SK-N-SH (cell line): ENCODE data around the gene UFC1. TPM values are rescaled to one million over a fixed set of nuclear protein-coding genes. Genes with fewer than 3 reads are reported as not detected.

Source experiments
- CTCF ChIA-PET: fragments of 300-600, 350-600 bp; formaldehyde crosslinking; extraction: SDS; loops from one replicate; lab custom pipeline; 2021; lab: Yijun Ruan, JAX
- POLR2A ChIA-PET: fragments of 350-600 bp; sonication (Branson Sonifier 250); formaldehyde crosslinking; extraction: SDS; loops from one replicate; lab custom pipeline; 2020; ENCODE audit warnings: antibody characterized with exemption, inconsistent platforms; lab: Yijun Ruan, JAX
- DNase-seq: peaks from one replicate; pipeline ENCODE4 v3.0.0; 2012
- H2AFZ ChIP-seq: fragments of 200-600 bp; sonication (generic); 2 replicates; pipeline ENCODE4 v1.8.1; 2016; ENCODE audit warnings: antibody characterized with exemption, mild to moderate bottlenecking, low read depth
- H3F3A ChIP-seq: fragments of 200-600 bp; sonication (generic); replicated peaks from 2 replicates; pipeline ENCODE3; 2016; ENCODE audit warnings: antibody characterized with exemption, mild to moderate bottlenecking; ENCODE audit not compliant: insufficient read depth
- H3K27ac ChIP-seq, 2 experiments: fragments of 200-500 bp in 1 of 2; fragments of 200-600 bp in 1 of 2; sonication (Bioruptor generic) in 1 of 2; sonication (generic), shearing (Covaris generic) in 1 of 2; 2 replicates each; pipeline versions ENCODE4 v1.5.1 to v1.6.1; 2014 to 2016; ENCODE audit warnings: low read depth in 2 of 2, inconsistent platforms in 1 of 2, low read length in 1 of 2, mild to moderate bottlenecking in 1 of 2, mixed read lengths in 1 of 2
- H3K27me3 ChIP-seq: fragments of 200-600 bp; sonication (generic), shearing (Covaris generic); 2 replicates; pipeline ENCODE4 v1.6.1; 2016; ENCODE audit warnings: mixed run types; ENCODE audit not compliant: insufficient read depth
- H3K36me3 ChIP-seq, 2 experiments: fragments of 200-500 bp in 1 of 2; fragments of 200-600 bp in 1 of 2; sonication (Bioruptor generic) in 1 of 2; sonication (generic) in 1 of 2; replicated peaks in 1 of 2; 2 replicates each; pipeline versions ENCODE3 to v1.5.1; 2014 to 2016; ENCODE audit warnings: low read length in 1 of 2, mild to moderate bottlenecking in 1 of 2; ENCODE audit not compliant: insufficient read depth in 2 of 2, control insufficient read depth in 1 of 2
- H3K4me1 ChIP-seq, 2 experiments: fragments of 200-500 bp in 1 of 2; fragments of 200-600 bp in 1 of 2; sonication (Bioruptor generic) in 1 of 2; sonication (generic), shearing (Covaris generic) in 1 of 2; 2 replicates each; pipeline versions ENCODE4 v1.5.1 to v1.6.1; 2014 to 2016; ENCODE audit warnings: low read depth in 1 of 2, low read length in 1 of 2, mixed run types in 1 of 2; ENCODE audit not compliant: insufficient read depth in 2 of 2, control insufficient read depth in 1 of 2
- H3K4me2 ChIP-seq: fragments of 200-600 bp; sonication (generic), shearing (Covaris generic); 2 replicates; pipeline ENCODE4 v1.6.1; 2017; ENCODE audit warnings: mixed run types
- H3K4me3 ChIP-seq, 2 experiments: fragments of 200-500 bp in 1 of 2; fragments of 200-600 bp in 1 of 2; sonication (Bioruptor generic) in 1 of 2; sonication (generic), shearing (Covaris generic) in 1 of 2; 2 replicates each; pipeline versions ENCODE4 v1.5.1 to v1.8.1; 2014 to 2016; ENCODE audit warnings: low read depth in 2 of 2, inconsistent platforms in 1 of 2, low read length in 1 of 2, mild to moderate bottlenecking in 1 of 2, mixed read lengths in 1 of 2, moderate library complexity in 1 of 2
- H3K79me2 ChIP-seq: fragments of 200-600 bp; sonication (generic); 2 replicates; pipeline ENCODE4 v1.8.1; 2017; ENCODE audit warnings: mild to moderate bottlenecking; ENCODE audit not compliant: insufficient read depth
- H3K9ac ChIP-seq: fragments of 200-600 bp; sonication (generic); 2 replicates; pipeline ENCODE4 v1.6.1; 2017; ENCODE audit warnings: mixed run types
- H3K9me2 ChIP-seq: fragments of 200-600 bp; sonication (generic); 2 replicates; pipeline ENCODE4 v1.6.1; 2017; ENCODE audit warnings: mixed run types
- H3K9me3 ChIP-seq: fragments of 200-600 bp; sonication (generic); 2 replicates; pipeline ENCODE4 v1.6.1; 2017; ENCODE audit warnings: mixed run types, mild to moderate bottlenecking, moderate library complexity
- H4K20me1 ChIP-seq: fragments of 200-600 bp; sonication (generic); 2 replicates; pipeline ENCODE4 v1.6.1; 2017; ENCODE audit warnings: mild to moderate bottlenecking, mixed run types; ENCODE audit not compliant: insufficient read depth
- CHD2 ChIP-seq: fragments of 150-350 bp; IDR thresholded peaks from 2 replicates; pipeline ENCODE4 v1.6.1; 2018; ENCODE audit warnings: low read length; ENCODE audit not compliant: partially characterized antibody
- CTCF ChIP-seq: fragments of 200-600 bp; sonication (generic); IDR thresholded peaks from 2 replicates; pipeline ENCODE4 v1.6.1; 2017; ENCODE audit warnings: antibody characterized with exemption, mild to moderate bottlenecking, moderate library complexity
- EZH2phosphoT487 ChIP-seq: fragments of 200-600 bp; sonication (generic); IDR thresholded peaks from 2 replicates; pipeline ENCODE4 v1.6.1; 2017; ENCODE audit warnings: low read depth, mixed run types, mild to moderate bottlenecking, antibody characterized with exemption, moderate library complexity, borderline replicate concordance
- FOXJ3 ChIP-seq: sonication (generic); formaldehyde crosslinking; IDR thresholded peaks from 2 replicates; pipeline ENCODE4 v1.5.1; 2020; ENCODE audit warnings: mild to moderate bottlenecking, missing genetic modification reagents
- GABPA ChIP-seq: IDR thresholded peaks from 2 replicates; pipeline ENCODE4 v1.4.0; 2012; ENCODE audit warnings: low read depth, mild to moderate bottlenecking
- IRF3 ChIP-seq: fragments of 150-350 bp; IDR thresholded peaks from 2 replicates; pipeline ENCODE4 v1.6.1; 2016; ENCODE audit warnings: mild to moderate bottlenecking, low read depth, low read length
- MAX ChIP-seq: IDR thresholded peaks from 2 replicates; pipeline ENCODE4 v1.4.0; 2012; ENCODE audit warnings: low read depth
- POLR2AphosphoS5 ChIP-seq: IDR thresholded peaks from 2 replicates; pipeline ENCODE4 v1.6.1; 2012; ENCODE audit warnings: low read depth, low read length
- RCOR1 ChIP-seq: fragments of 150-350 bp; IDR thresholded peaks from 2 replicates; pipeline ENCODE4 v1.6.1; 2017; ENCODE audit warnings: antibody characterized with exemption, low read length
- RFX5 ChIP-seq: IDR thresholded peaks from 2 replicates; pipeline ENCODE4 v1.6.1; 2012; ENCODE audit warnings: mild to moderate bottlenecking, improper control_type of control experiment, low read length
- RXRA ChIP-seq: IDR thresholded peaks from 2 replicates; pipeline ENCODE4 v1.4.0; 2012; ENCODE audit warnings: low read depth, mild to moderate bottlenecking, borderline replicate concordance
- SIN3A ChIP-seq: IDR thresholded peaks from 2 replicates; pipeline ENCODE4 v1.6.1; 2012; ENCODE audit warnings: low read depth, mild to moderate bottlenecking, low read length, moderate library complexity, borderline replicate concordance
- SMC3 ChIP-seq: IDR thresholded peaks from 2 replicates; pipeline ENCODE4 v1.6.1; 2012; ENCODE audit warnings: low read depth, low read length, improper control_type of control experiment
- TAF1 ChIP-seq: IDR thresholded peaks from 2 replicates; pipeline ENCODE4 v1.6.1; 2012; ENCODE audit warnings: low read depth, mild to moderate bottlenecking, low read length, moderate library complexity, borderline replicate concordance
- TEAD4 ChIP-seq: IDR thresholded peaks from 2 replicates; pipeline ENCODE4 v1.4.0; 2012; ENCODE audit warnings: mild to moderate bottlenecking, borderline replicate concordance; ENCODE audit not compliant: insufficient read depth
- WGBS: methylation state at CpG from one replicate; pipeline ENCODE4 v1.1.6; 2017; ENCODE audit warnings: low lambda C conversion rate; 5-methylcytosine and 5-hydroxymethylcytosine counted together
- polyA plus RNA-seq, 3 experiments: library from polyadenylated mRNA; depleted of rRNA; stranded (reverse); fragments of >200 nt; gene quantifications; 2 replicates each; pipeline ENCODE4 v1.2.3, GENCODE V29; 2012

UFC1 gene
- polyA plus RNA-seq, 1 of the 3 experiments (the other 2 are of a cell fraction): 150 TPM

GRCh38 chr1:161111117-161111516, 42.7 kb upstream of the UFC1 start:
- peaks cover 68% of the 10 kb centered on the region for H4K20me1 ChIP-seq
- peaks cover 16 to 30% of the 10 kb centered on the region in 2 experiments for H3K36me3 ChIP-seq
- peaks cover 0 to 10% of the 10 kb centered on the region in 2 experiments; a peak in 3 of 4 replicates for H3K4me1 ChIP-seq

GRCh38 chr1:161111527-161111926, 42.3 kb upstream of the UFC1 start:
- ChIA-PET CTCF (interaction anchor here (1.0 to 1.5 kb wide), 2 partner anchors 13 to 14 kb away, joined by 3 to 4 read pairs; no protein-coding TSS in a partner anchor), POLR2A (no interaction called here)
- H3K4me2 ChIP-seq: no peak overlapping the region
- H3K4me1 ChIP-seq: peaks cover under 1 to 10% of the 10 kb centered on the region in 2 experiments; a peak in 3 of 4 replicates
- H4K20me1 ChIP-seq: peaks cover 67% of the 10 kb centered on the region
- H2AFZ ChIP-seq: no peak overlapping the region
- DNase-seq: no peak
- peaks cover 16 to 34% of the 10 kb centered on the region in 2 experiments for H3K36me3 ChIP-seq
- H3K9me2 ChIP-seq: no peaks in the 10 kb centered on the region
- 88% methylated on average over 2 of the region's 2 CpGs for WGBS
- no peak overlapping the region for H3K27ac ChIP-seq
- no peaks in the 10 kb centered on the region for H3K9me3 ChIP-seq
- no peaks in the 10 kb centered on the region for H3K27me3 ChIP-seq
- H3K79me2 ChIP-seq: peaks cover 100% of the 10 kb centered on the region
- H3K9ac ChIP-seq: no peak overlapping the region
- H3K4me3 ChIP-seq: no peak overlapping the region
- peaks cover 15% of the 10 kb centered on the region for H3F3A ChIP-seq
- TF ChIP-seq SMC3: no peak
- TF ChIP-seq TEAD4: no peak
- no peak for TF ChIP-seq CHD2
- TF ChIP-seq IRF3: no peak
- no peak for TF ChIP-seq FOXJ3 (CRISPR knock-in tag)
- no peak for TF ChIP-seq EZH2phosphoT487
- no peak for TF ChIP-seq RCOR1
- TF ChIP-seq GABPA: no peak
- no peak for TF ChIP-seq SIN3A

More at GRCh38 chr1:161111117-161111516, 42.7 kb upstream of the UFC1 start:
- no peak overlapping the region for H3K4me2 ChIP-seq
- ChIA-PET CTCF (no interaction called here), POLR2A (no interaction called here)
- no peak overlapping the region for H3K27ac ChIP-seq
- no peak overlapping the region for H3K4me3 ChIP-seq
- no peak for TF ChIP-seq CTCF
- no peak for TF ChIP-seq POLR2AphosphoS5
- TF ChIP-seq RFX5: no peak
- no peak for TF ChIP-seq GABPA
- TF ChIP-seq RXRA: no peak
- TF ChIP-seq EZH2phosphoT487: no peak
- no peak for TF ChIP-seq MAX
- no peak for TF ChIP-seq IRF3
- no peak for TF ChIP-seq SMC3
- TF ChIP-seq TEAD4: no peak
- TF ChIP-seq FOXJ3 (CRISPR knock-in tag): no peak
- TF ChIP-seq TAF1: no peak
- H3F3A ChIP-seq: peaks cover 11% of the 10 kb centered on the region
- H3K9ac ChIP-seq: no peak overlapping the region
- WGBS: 90% methylated on average over 3 of the region's 3 CpGs
- peaks cover 100% of the 10 kb centered on the region for H3K79me2 ChIP-seq
- no peak for DNase-seq
- no peak overlapping the region for H2AFZ ChIP-seq
- H3K27me3 ChIP-seq: no peaks in the 10 kb centered on the region
- no peaks in the 10 kb centered on the region for H3K9me2 ChIP-seq
- no peaks in the 10 kb centered on the region for H3K9me3 ChIP-seq
